Inflammatory macrophage treated with lipopolysaccharide for 1 hour (primary cell): Measurements from ENCODE around the gene PSMB3.

Experiments used
- DNase-seq, 2 donors: peaks; one replicate each; pipeline ENCODE4 v3.0.0-alpha.2; 2020 to 2022

PSMB3 gene

DNA sequence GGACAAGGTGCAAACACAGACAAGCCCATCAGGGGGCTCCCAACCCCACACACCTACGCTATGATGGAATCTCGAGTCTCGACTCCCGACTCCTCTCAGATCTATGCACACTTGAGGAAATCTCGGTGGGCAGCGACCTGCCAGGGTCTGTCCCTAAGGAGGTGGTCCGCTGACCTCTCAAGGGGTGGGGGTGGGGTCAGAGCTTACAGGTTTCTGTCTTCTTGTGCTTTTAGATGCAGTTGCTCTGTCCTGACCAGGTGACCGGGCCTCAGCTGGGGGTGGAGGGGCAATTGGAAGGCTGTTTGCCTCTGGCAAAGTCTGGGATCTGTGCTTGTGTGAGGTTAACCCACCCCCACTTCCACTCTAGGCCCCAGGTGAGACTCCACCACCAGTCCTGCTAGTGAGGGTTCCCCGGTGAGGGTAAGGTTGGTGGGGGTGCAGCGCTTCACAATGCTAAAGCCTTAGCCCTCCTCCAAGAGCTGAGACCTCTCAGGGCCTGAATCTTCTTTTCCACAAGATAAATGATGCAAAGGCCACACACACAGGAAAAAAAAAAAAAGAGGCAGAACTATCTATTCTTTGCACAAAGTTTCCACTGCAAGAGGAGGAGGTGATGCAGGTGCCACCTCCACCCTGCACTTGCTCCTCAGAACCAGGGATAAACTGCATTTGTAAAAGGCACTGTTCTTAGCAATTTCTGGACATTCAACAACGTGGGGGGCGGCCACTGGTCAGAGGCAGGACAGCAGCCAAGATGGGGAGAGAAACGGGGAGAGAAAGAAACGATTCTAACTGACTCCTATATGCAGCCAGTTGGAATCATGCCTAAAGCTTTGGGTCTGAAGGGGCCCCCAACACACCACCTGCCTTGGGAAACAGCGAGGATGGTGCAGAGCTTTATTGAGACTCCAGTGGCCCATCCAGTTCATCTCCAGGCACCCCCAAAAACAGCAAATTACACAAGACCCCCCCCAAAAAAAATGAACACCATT, 18.3 kb upstream of the PSMB3 start:
- no peak for DNase-seq

DNA sequence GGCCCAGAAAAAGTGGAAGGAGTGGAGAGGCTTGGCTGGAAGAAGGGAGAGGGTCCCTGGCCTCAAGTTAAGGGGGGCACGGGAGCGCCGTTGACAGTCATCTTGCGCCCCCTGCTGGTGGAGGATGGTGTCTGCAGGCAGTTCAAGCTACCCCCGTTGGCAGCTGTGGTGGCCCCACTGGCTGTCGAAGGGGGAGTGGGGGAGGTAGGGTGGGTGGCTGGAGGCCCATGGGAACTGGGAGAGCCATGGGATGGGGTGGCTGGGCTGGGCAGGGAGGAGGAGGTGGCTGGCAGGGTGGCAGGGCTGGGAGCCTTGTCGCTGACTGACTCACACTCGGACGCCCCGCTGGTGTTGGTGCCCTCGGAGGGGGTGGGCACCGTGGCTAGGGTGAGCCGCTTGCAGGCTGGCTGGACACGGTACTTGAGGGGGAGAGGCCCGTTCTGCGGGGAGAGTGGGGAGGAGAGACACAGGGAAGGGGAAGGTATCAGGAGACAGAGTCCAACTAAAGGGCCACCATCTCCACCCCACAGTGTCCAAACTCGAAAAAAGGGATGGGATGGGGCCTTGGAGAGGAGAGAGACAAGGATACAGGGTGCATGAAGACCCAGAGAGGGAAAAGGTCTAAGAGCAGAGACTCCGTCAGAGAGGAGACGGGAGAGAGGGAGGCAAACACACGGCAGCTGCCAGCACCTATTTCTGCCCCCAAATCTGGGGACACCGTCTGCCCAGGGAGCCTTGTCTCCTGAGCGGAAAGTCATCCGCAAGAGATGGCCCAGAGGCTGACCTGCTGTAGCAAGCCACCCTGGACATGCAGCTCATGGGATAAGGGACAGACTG, 17.2 kb upstream of the PSMB3 start:
- DNase-seq = peak in 1 of 2 donors; percentile 65

DNA sequence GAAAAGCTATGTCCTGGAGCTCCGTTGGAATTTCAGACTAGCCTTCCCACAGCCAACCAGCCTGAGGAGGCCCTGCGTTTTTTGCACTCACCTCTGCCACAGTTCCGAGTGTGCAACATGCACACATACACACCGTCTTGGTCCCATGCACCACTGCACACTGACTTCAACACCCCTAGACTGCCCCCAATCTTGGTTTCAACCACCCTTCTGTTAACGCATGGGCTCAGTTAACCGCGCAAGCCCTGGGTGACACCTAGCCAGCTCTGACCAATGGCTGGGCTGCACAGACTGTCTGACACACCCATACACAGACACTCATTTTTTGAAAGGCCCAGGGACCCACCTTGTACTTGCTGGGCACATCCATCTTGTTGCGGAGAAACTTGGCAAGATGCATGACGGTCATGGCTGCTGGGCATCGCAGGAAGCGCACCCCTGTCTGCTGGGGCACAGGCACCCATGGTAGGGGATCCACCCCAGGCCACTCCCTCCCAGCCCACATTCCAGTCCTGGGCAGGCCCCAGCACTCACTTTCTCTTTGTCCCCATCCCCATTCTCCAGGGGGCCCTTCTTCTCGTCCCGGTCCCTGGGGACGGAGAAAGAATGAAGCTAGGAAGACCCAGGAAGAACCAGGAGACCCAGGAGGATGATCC, 14.4 kb upstream of the PSMB3 start:
- DNase-seq = no peak

DNA sequence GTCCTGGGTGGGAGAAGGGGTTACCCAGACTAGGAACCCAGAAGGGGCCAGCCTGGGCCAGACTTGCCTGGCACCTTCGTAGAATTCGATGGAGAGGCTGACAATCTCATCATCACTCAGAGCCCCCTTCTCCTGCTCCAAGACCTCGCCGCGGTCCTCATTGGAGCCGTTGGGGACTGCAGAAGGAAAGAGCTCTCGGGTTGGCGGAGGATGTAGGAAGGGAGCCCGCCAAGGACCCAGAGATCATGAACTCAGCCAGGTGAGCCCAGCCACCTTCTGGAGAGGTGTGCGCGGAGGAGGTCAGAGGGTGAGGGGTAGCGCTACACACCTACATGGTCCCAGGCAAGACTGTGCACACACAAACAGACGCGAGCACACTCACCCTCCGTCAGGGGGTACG, 13.9 kb upstream of the PSMB3 start:
- no peak for DNase-seq

DNA sequence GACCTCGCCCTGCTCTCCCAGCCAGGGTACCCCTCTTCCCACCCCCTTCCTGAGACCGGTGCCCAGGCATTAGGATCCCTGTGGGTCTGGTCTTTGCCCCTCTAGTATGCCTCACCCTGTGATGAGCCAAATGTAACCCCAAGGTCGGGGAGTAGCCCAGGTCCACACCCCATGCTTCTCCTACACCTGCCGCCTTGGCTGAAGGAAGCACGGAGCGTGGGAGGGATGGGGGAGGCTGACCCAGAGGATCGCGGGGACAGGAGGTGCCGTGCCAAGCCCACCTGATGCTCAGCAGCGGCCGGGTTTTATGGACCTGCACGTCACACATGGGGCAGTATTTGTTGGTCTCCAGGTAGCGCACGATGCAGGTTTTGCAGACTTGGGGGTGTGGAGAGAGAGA, 13.2 kb upstream of the PSMB3 start:
- no peak for DNase-seq

DNA sequence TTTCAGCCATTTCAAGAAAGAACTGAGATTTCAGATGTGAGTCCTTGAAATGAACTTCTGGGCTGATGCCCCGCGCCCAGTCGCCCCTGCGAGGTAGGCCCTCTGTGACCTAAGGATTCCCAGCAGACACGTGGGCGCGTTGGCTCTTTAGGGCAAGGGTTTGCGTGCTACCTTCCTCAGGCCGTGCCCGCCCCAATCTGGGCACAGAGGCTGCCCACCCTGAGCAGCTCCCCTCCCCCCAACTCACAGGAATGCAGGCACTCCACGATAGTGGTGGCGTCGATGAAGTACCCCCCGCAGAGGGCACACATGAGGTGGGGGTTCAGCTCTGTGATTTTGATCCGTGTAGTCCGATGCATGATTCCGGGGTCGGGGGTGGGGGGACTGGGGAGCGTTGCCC, 12.5 kb upstream of the PSMB3 start:
- DNase-seq = no peak

DNA sequence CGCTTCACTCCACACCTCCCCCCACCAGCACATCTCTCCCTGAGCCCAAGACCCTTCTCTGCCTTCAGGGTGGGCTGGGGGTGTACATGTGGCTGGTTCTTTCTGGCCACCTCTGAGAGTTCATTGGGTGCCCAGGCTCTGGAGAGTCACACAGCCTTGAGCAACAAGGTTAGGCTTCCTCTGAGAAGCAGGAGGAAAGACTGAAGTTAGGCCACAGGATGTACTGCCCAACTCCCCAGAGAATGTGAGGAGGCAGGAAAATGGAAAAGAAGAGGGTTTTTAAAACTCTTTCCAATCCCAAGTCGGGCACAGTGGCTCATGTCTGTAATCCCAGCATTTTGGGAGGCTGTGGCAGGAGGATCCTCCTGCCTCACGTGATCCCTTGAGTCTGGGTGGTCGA, 11.7 kb upstream of the PSMB3 start:
- DNase-seq = no peak

DNA sequence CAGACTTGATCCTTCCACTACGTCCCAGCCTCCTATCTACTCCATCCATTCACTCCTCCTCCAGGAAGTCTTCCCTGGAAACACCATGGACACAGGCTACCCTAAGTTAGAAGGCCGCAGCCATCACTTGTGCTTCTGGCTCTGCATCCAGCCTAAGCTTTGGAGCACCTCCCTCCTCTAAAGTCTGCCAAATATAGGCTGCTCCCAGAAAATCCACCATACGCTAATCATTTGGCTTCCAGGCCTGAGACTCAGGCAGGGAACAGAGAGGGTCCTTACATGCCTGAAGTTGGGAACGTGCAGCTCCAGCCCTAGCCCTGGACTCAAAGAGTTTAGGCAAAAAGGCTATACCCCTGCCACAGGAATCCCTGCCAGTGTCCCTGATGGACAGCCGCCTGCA, 11.1 kb upstream of the PSMB3 start:
- no peak for DNase-seq

DNA sequence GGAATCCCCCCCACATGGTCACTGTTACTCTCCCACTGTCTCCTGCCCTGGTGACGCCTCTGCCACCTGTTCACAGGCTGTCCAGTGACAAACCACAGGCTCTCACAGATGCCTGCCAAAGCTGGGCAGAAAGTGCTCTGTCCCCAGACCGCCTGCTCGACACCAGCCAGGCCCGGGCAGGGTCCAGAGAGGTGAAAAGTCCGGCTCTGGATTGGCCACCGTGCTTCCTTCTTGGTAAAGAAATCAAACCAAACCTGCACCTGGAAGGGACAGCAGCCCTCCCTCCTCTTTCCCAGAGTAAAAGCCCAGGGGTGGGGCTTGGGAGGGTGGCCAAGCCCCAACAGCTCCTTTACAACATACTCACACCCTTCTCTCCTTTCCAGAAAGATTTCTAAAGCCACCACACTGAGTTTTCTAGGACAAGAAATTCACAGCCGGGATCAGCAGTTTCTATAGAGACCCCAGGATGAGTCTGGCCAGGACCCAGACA, 10.6 kb upstream of the PSMB3 start:
- DNase-seq = no peak

DNA sequence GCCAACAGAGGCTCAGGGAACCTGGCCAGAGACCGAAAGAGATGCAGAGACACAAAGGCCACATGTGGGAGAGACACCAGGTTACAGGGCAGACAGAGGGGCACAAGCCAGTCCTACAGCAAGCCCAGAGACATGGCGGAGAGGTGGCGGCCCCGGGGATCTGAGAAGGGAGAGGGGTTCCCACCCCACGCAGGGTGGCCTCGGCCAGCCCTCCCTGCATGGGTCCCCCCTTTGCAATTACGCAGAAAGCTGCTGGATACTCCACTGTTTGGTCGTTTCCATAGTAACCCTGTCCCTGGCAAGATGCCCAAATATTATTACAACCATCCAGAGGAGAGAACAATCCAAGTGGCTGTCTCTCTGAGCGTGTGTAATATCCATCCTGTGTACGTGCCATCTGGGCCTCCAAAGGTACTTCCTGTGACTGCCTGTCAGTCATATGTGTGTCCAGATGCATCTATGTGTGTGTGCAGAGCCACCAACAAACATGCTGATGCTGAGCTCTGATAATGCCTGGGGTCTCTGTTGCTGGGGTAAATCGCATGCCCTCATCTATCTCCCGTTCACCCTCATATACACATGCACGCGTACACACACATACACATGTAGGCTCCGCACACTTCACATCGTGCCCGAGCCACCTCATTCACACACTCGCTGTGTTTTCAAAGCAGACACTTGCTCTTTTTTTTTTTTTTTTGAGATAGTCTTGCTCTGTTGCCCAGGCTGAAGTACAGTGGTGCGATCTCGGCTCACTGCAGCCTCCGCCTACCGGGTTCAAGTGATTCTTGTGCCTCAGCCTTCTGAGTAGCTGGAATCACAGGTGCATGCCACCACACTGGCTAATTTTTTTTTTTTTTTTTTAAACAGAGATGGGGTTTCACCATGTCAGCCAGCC, 9.9 kb upstream of the PSMB3 start:
- peak in 1 of 2 donors; percentile 31 for DNase-seq

DNA sequence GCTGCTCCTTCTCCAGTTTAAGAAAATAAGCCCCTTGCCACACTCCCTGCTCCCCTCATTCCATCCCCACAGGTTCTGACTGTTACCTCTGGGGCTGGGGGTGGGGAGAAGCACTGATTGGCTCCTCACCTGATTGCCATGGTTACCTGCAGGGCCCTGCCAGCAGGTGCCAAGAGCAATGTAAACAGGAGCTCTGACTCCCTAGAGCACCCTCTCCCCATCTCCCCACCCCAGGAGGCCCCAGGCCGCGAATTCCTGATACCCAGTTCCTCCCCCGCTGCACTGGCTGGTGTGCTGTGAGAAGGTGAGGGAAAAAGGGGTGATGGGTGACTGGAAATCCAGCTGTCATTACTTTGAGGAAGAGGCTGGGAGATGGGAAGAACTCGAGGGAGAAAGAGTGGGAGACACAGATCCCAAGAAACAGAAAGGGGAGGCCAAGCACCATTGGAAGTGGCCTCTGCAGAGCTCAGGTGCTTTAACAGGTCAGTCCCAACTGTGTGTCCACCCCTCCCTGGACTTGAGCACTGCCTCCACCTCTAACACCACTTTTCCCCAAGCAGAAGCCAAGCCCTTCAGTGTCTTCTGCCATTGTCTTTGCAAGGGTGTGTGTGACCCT, 8.9 kb upstream of the PSMB3 start:
- DNase-seq = no peak

DNA sequence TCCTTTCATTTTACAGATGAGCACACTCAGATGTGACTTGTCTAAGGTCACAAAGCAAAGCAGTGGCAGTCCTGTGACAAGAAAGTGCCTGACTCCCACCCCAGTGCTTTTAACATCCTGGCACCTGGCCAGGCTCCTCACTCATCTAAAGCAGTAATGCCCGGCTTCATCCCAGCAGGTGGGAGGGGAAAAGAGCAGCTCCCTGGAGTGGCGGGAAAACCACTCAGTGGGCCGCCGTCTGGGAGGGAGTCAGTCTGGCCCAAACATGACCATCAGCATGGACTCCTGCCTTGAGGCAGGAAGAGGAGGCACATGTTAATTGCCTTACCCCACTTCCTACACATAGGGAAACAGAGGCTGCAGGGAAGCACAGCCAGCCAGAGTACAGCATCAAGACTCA, 7.0 kb upstream of the PSMB3 start:
- DNase-seq = no peak

DNA sequence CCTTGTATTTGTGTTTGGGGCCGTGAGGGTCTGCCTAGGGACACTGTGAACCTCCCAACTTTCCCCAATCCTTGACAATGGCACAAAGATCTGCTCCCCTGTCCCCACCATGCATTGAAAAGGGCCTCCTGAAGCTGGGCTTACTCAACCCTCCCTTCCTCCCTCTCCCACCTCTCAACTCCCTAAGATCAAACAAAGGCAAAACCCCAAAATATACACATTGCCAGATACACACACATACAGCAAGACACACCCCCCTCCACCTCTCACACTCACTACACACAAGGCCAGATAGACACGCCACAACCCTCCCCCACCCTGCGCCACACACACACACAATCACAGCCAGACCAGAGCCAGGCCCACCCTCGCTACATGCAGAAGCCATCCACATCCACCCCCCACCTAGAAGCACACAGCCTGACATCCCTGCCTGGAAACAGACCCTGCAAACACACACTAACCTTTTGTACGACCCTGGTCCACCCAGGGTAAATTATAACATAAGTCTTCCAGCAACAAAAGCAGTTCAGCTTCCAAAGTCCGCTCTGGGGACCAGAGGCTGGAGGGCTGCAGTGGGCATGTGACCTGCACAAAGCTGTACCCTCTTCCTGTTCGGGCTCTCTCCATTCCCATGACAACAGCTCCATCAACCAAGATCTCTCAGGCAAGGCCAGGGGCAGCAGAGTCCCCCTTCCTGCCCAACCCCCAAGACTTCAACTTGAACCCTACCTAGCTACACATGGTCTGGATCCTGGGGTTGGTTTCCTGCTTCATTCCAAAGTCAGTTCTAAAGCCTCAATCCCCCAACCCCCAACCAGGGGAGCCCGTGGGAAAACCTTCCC, 6.3 kb upstream of the PSMB3 start:
- DNase-seq = no peak

DNA sequence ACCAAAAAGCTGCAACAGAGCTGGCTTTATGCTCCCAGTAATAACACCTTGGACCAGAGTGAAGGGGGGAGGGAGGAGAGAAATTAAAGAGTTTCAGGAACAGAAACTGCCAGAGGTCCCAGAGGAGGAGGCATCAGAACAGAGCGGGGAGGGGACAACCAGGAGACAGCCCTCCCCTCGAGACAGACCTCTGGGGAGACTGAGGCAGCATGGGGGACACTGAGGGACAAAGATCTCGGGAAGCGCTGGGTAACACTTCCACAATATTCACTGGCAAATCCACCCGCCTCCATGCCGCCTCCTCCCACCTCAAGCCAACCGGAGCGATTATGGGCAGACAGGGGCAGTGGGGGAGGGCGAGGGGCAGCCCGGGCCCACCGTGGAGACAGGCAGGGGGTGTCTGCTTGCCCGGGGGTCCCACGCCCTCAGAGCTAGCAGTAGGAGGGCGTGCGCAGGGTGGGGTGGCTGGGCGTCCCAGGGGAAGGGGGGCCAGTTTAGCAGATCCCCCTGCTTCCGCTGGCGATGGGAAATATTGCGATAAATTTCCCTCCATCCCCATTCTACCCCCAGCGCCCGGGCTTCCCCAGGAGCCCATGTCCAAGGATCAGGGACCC, 5.6 kb upstream of the PSMB3 start:
- no peak for DNase-seq

DNA sequence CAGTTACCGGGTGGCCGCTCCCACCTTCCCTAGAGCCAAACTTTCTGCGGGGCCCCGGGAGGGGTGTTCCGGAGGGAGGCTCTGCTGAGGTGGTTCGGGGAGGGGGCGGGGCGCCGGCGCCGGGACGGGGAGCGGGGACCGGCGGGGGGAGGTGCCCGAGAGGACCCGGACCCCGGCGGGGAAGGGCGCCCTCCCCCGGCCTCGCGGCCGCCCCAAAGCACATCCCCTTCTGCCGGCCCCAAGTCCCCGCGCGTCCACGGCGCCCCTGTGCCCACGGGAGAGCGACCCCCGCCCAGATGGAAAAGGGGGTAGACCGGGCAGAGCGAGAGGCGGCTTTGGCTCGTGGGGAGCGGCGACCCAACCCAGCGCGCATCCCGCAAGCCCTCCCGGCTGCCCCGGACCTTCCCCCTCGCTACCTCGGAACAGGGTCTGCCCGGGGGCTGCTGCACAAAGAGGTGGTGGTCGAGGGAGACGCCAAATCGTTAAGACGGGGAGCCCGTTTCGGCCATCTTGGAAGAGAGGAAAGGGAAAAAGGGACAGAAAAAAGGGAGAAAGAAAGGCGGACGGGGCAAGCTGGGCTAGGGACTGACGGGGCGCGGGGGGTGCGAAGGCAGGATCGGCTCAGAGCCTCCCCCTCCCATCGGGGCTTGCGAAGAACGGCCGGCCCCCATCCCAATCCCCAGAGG, 4.9 kb upstream of the PSMB3 start:
- no peak for DNase-seq

DNA sequence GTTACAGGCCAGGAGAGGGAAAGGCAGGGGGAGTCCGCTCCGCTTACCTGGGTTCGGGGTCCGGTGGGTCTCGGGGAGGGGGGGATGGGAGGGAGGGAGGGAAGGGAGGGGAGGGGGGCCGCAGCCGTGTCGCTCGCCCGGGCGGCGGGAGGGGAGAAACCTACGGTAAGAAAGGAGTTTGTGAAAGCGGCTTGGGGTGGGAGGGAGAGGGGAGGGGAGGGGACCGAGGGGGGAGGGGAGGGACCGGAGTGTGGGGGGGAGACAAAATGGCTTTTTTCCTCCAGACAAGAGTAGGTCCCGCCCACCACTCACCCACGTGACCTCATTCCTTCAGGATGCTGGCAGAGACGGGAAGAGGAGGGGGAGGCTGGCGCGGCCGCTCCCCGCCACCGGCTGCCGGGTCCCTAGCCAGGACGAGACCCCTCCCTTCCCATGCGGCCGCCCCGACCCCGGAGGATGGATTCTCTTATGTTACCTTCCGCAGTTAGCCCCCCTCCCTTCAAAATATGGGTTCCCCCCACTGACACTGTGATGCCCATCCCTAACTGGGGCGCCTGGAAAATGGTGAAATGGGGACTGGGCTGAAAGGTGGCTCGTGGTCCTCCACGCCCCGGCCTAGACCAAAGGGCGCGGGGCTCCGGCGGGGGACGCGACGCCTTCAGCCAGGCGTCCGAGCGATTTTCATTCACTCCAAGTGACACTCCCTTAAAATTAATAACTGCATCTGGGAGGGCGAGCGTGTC, 4.2 kb upstream of the PSMB3 start, which contains the start of gene PCGF2:
PCGF2 (minus strand) TSS at position 188 of the 743 bp plus-strand sequence. CDS start 7,934 bp downstream, outside the sequence.
- DNase-seq = no peak

DNA sequence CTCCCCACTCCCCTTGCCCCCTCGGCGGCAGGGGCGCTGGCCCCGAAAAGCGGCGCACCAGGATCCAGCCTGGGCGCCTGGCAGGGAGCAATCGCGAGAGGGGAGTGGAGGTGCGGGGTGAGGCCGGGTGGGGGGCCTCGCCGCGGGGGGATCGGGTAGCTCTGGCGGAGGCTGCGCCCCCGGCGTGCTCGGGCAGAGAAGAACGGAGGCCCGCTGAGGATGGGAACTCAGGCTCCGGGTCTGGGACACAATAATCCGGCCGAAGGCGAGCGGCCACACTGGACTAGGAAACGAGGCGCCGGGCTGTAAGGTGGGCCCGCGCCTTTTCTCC, 3.7 kb upstream of the PSMB3 start:
- no peak for DNase-seq

DNA sequence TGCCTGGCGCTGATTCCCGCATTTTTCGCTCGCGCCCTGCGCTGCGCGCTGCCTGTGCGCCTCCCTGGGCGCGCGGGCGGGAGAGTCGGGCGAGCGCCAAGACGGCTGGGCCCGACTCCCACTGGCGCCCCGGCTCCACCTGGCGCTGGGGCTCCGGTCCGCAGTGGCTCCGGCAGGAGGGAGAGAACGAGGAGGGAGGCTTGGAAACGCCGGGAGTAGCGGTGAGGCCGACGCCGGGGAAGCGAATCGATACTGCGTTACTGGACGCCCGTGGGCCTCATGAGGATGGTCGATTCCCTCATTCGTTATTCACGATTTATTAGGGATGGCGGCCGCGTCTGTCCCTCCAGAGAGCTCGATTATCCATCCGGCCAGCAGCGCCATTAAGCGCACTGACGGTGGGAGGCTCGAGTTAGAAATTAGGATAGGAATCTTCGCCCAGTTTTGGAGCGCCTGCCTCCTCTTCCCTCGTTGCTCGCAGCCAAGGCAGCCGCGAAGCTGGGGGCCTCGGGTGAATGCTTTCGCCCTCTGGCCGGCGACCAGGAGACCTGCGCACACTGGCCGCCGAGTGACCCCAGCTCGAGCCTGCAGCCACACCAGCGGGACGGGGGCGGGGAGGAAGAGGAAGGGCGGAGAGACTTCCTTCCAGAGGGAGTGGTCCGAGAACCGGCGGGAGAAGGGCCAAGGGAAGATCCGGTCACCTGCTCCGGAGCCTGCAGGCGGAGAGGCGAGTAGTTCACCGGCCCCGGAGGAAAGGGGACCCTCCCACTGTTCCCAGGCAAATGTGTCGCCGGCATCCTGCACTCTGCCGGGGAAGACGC, 3.1 kb upstream of the PSMB3 start:
- peak; percentile 61 to 64 for DNase-seq
